Endothelial cell of umbilical vein (primary cell): Measurements from ENCODE around the gene HTT. TPM values are rescaled to one million over a fixed set of nuclear protein-coding genes. Genes with fewer than 3 reads are reported as not detected.

Experiments used
- BruUV-seq: library from RNA; stranded (reverse); fragments of 400-500 nt; replicated peaks from 2 replicates; lab custom pipeline; 2021; lab: Mats Ljungman, UMichigan
- CTCF ChIA-PET: fragments of 300-600, 350-600 bp; sonication (Branson Sonifier 250); formaldehyde crosslinking; loops from one replicate; lab custom pipeline; 2021; ENCODE audit warnings: antibody characterized with exemption, inconsistent platforms; lab: Charles Lee
- POLR2A ChIA-PET: fragments of 300-600, 350-600 bp; sonication (Branson Sonifier 250); formaldehyde crosslinking; loops from one replicate; lab custom pipeline; 2021; ENCODE audit warnings: antibody characterized with exemption, inconsistent platforms; lab: Charles Lee
- DNase-seq: peaks from one replicate; pipeline ENCODE4 v3.0.0-alpha.2; 2011; ENCODE audit warnings: low read depth, low spot score
- FAIRE-seq: peaks from 2 replicates; lab custom pipeline; 2011; peaks lifted over from hg19 to GRCh38; lab: Jason Lieb, UNC
- H2AFZ ChIP-seq: 2 replicates; pipeline ENCODE4 v1.6.0; 2012; ENCODE audit warnings: low read depth, low read length, control low read depth, inconsistent platforms
- H3K27ac ChIP-seq: 2 replicates; pipeline ENCODE4 v1.5.1; 2011; ENCODE audit warnings: low read depth, mild to moderate bottlenecking, control low read depth, low read length, moderate library complexity; ENCODE audit not compliant: insufficient read depth
- H3K27me3 ChIP-seq, 2 experiments: 2 replicates each; pipeline versions ENCODE4 v1.6.0 to v1.6.1; 2011; ENCODE audit warnings: low read length in 2 of 2, mixed read lengths in 1 of 2; ENCODE audit not compliant: control insufficient read depth in 2 of 2, insufficient read depth in 2 of 2
- H3K36me3 ChIP-seq, 2 experiments: 2 replicates in 1 of 2; 3 replicates in 1 of 2; pipeline ENCODE4 v1.5.1; 2011; ENCODE audit warnings: low read length in 2 of 2, mild to moderate bottlenecking in 1 of 2, moderate library complexity in 1 of 2; ENCODE audit not compliant: control insufficient read depth in 2 of 2, insufficient read depth in 2 of 2; ENCODE audit errors: extremely low read depth in 1 of 2
- H3K4me1 ChIP-seq: 3 replicates; pipeline ENCODE4 v1.5.1; 2011; ENCODE audit warnings: mild to moderate bottlenecking, low read length; ENCODE audit not compliant: control insufficient read depth, insufficient read depth; ENCODE audit errors: extremely low read depth
- H3K4me2 ChIP-seq: 2 replicates; pipeline ENCODE4 v1.6.1; 2011; ENCODE audit warnings: low read length, control low read depth, mixed read lengths; ENCODE audit not compliant: insufficient read depth
- H3K4me3 ChIP-seq, 3 experiments: fragments of 200-600 bp in 1 of 3; sonication (generic), shearing (Covaris generic) in 1 of 3; replicated peaks in 1 of 3; 2 replicates each; pipeline ENCODE4 v1.5.1; 2011 to 2016; ENCODE audit warnings: control low read depth in 3 of 3, low read length in 3 of 3, mild to moderate bottlenecking in 2 of 3, inconsistent platforms in 1 of 3, low read depth in 1 of 3, moderate library complexity in 1 of 3; ENCODE audit not compliant: insufficient read depth in 1 of 3
- H3K79me2 ChIP-seq: 2 replicates; pipeline ENCODE4 v1.6.0; 2012; ENCODE audit warnings: low read length, inconsistent platforms; ENCODE audit not compliant: control insufficient read depth, insufficient read depth
- H3K9ac ChIP-seq: replicated peaks from 2 replicates; pipeline ENCODE3; 2011; ENCODE audit warnings: low read length, control low read depth; ENCODE audit not compliant: insufficient read depth; ENCODE audit errors: extremely low read depth
- H3K9me1 ChIP-seq: replicated peaks from 3 replicates; pipeline ENCODE4 v1.6.0; 2011; ENCODE audit warnings: mild to moderate bottlenecking, low read length; ENCODE audit not compliant: control insufficient read depth, insufficient read depth; ENCODE audit errors: extremely low read depth
- H3K9me3 ChIP-seq: replicated peaks from 2 replicates; pipeline ENCODE4 v1.5.1; 2012; ENCODE audit warnings: low read length, inconsistent platforms; ENCODE audit not compliant: control insufficient read depth, insufficient read depth
- H4K20me1 ChIP-seq: replicated peaks from 2 replicates; pipeline ENCODE3; 2011; ENCODE audit warnings: mild to moderate bottlenecking, low read length; ENCODE audit not compliant: control insufficient read depth, insufficient read depth; ENCODE audit errors: extremely low read depth
- CTCF ChIP-seq, 2 donors: IDR thresholded peaks; 1 replicate in 1 of 2; 2 replicates in 1 of 2; pipeline ENCODE4 v1.5.1; 2011; ENCODE audit warnings: low read length in 2 of 2, mild to moderate bottlenecking in 2 of 2, moderate library complexity in 2 of 2, control low read depth in 1 of 2, inconsistent platforms in 1 of 2, low read depth in 1 of 2; ENCODE audit not compliant: insufficient read depth in 1 of 2; ENCODE audit errors: extremely low read depth in 1 of 2
- EZH2 ChIP-seq: IDR thresholded peaks from 2 replicates; pipeline ENCODE4 v1.6.1; 2012; ENCODE audit warnings: borderline replicate concordance, low read depth, mild to moderate bottlenecking, moderate library complexity, low read length, inconsistent platforms; ENCODE audit not compliant: severe bottlenecking
- MYC ChIP-seq: IDR thresholded peaks from one replicate; pipeline ENCODE4 v1.6.1; 2011; ENCODE audit warnings: mild to moderate bottlenecking, low read depth, low read length
- POLR2A ChIP-seq: IDR thresholded peaks from 2 replicates; pipeline ENCODE4 v1.6.1; 2012; ENCODE audit warnings: low read depth, mild to moderate bottlenecking, control low read depth, low read length
- POLR2AphosphoS5 ChIP-seq: IDR thresholded peaks from 2 replicates; pipeline ENCODE4 v1.6.1; 2012; ENCODE audit warnings: low read depth, mild to moderate bottlenecking, control low read depth, low read length, moderate library complexity; ENCODE audit not compliant: insufficient read depth
- dilution Hi-C: fragments of 300-500 bp; cut with MboI; formaldehyde crosslinking; loops from one replicate; pipeline ENCODE4 v1.15.0; 2019; ENCODE audit warnings: low sequenced_read_pairs; ENCODE audit not compliant: extremely low pct_ligation_motif_present
- intact Hi-C: fragments of 100-400 bp; cut with micrococcal nuclease; formaldehyde crosslinking; loops from one replicate; pipeline ENCODE4 v1.10.0; 2022
- polyA plus RNA-seq, 4 experiments: library from polyadenylated mRNA; depleted of rRNA in 3 of 4; stranded (reverse) in 3 of 4; unstranded in 1 of 4; fragments of >200 nt; gene quantifications; 2 replicates each; pipeline versions ENCODE4 v1.2.1 to v1.2.3, GENCODE V29; 2011 to 2012; ENCODE audit warnings: missing spikeins in 1 of 4
- total RNA-seq: library from RNA; stranded (reverse); gene quantifications from 2 replicates; pipeline ENCODE4 v1.2.3, GENCODE V29; 2021
- TF ChIP-seq, protein P1 (sequence below): IDR thresholded peaks from 2 replicates; pipeline ENCODE4 v1.6.1; 2011; ENCODE audit not compliant: insufficient read depth, insufficient read length

The HTT gene
- total and polyA plus RNA-seq, 2 donors (not counting 3 experiments of a cell fraction or from before 2014, with no cell fraction given) = 15.7 to 61.2 TPM

- no peaks in the 10 kb centered on the region for H3K9me1 ChIP-seq
- H2AFZ ChIP-seq = no peak overlapping the region
- no peaks in the 10 kb centered on the region for H3K9me3 ChIP-seq
- no peaks in the 10 kb centered on the region for H3K4me1 ChIP-seq
- BruUV-seq = no TSS peak
- TF ChIP-seq CTCF (IDR thresholded peaks at IDR 0.05; ENCODE audit: extremely low read depth in 1 of 2, insufficient read depth in 1 of 2, low read depth in 1 of 2, low read length in 2 of 2) = no peak
- no peak for TF ChIP-seq POLR2A
- dilution Hi-C loops (no loop called here), intact Hi-C loops (no loop called here)
- H4K20me1 ChIP-seq = no peaks in the 10 kb centered on the region
- no peak overlapping the region for H3K9ac ChIP-seq
- H3K4me3 ChIP-seq = no peak overlapping the region
- H3K36me3 ChIP-seq = peaks cover 14 to 18% of the 10 kb centered on the region in 2 experiments
- FAIRE-seq = no peak
- H3K79me2 ChIP-seq = no peaks in the 10 kb centered on the region
- ChIA-PET POLR2A (no interaction called here), CTCF (interaction anchor here (1.0 to 1.6 kb wide), 3 partner anchors 85 to 289 kb away, joined by 3 to 6 read pairs (median 4); no protein-coding TSS in a partner anchor)
- H3K27ac ChIP-seq = no peak overlapping the region
- H3K27me3 ChIP-seq = no peaks in the 10 kb centered on the region
- DNase-seq = no peak
- H3K4me2 ChIP-seq = no peak overlapping the region
Measured at GRCh38 chr4:3192188-3192587, 117.7 kb downstream of the HTT start.

DNA sequence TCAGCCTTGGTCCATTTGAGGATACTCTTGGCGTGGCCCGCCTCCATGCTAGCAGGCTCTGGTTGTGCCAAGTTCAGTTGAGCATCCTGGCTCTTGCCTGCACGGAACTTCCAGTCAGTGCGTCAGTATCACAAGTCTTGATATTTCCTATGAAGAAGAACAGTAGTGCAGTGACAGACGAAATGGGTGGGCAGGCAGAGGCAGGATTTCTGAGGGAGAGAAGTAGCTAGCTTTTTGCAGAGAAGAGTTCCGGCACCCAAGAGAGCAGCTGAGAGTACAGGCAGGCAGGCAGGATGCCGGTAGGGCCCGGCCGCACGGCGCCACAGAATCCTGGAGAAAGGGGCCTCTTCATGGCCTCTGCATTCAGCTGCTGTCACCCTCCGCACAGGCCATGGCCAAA, 118.3 kb downstream of the HTT start:
- H3K4me2 ChIP-seq = no peak overlapping the region
- H3K9ac ChIP-seq = no peak overlapping the region
- no TSS peak for BruUV-seq
- no peaks in the 10 kb centered on the region for H3K9me3 ChIP-seq
- H3K36me3 ChIP-seq = peaks cover 14 to 18% of the 10 kb centered on the region in 2 experiments
- H3K9me1 ChIP-seq = no peaks in the 10 kb centered on the region
- H3K4me3 ChIP-seq = no peak overlapping the region
- H3K27ac ChIP-seq = no peak overlapping the region
- no peaks in the 10 kb centered on the region for H3K4me1 ChIP-seq
- no peaks in the 10 kb centered on the region for H4K20me1 ChIP-seq
- intact Hi-C loops = no loop called here
- FAIRE-seq = no peak
- no peak overlapping the region for H2AFZ ChIP-seq
- no peaks in the 10 kb centered on the region for H3K27me3 ChIP-seq
- H3K79me2 ChIP-seq = no peaks in the 10 kb centered on the region
- POLR2A ChIA-PET = no interaction called here
- TF ChIP-seq EZH2 (no peak), POLR2AphosphoS5 (no peak), MYC (no peak), CTCF (IDR thresholded peaks at IDR 0.05; ENCODE audit: extremely low read depth in 1 of 2, insufficient read depth in 1 of 2, low read depth in 1 of 2, low read length in 2 of 2) (no peak), POLR2A (no peak)
- TF ChIP-seq, protein P1, sequence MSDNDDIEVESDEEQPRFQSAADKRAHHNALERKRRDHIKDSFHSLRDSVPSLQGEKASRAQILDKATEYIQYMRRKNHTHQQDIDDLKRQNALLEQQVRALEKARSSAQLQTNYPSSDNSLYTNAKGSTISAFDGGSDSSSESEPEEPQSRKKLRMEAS = no peak
- dilution Hi-C loops = no loop called here
- no peak for DNase-seq
- CTCF ChIA-PET = interaction anchor here (0.9 to 4.0 kb wide), 8 partner anchors 11 to 287 kb away, joined by 4 to 69 read pairs (median 11); partner anchors contain the start of gene HGFAC
